K562 (cell line): ENCODE measurements around the gene INMT. TPM values are rescaled to one million over a fixed set of nuclear protein-coding genes. Genes with fewer than 3 reads are reported as not detected.

Experiments
- ARID1B ChIP-seq: fragments of 450-650 bp; IDR thresholded peaks from 2 replicates; pipeline ENCODE4 v1.6.1; 2016; ENCODE audit warnings: antibody characterized with exemption, mild to moderate bottlenecking, inconsistent platforms
- ARID3B ChIP-seq: fragments of 250-450 bp; sonication (Bioruptor Pico); IDR thresholded peaks from 2 replicates; pipeline ENCODE4 v1.4.0; 2020; ENCODE audit warnings: borderline replicate concordance
- BRF2 ChIP-seq: IDR thresholded peaks from 3 replicates; pipeline ENCODE4 v1.6.1; 2011; ENCODE audit warnings: borderline replicate concordance, mild to moderate bottlenecking; ENCODE audit not compliant: insufficient read length, insufficient read depth
- E2F1 ChIP-seq: sonication (generic); formaldehyde crosslinking; IDR thresholded peaks from 2 replicates; pipeline ENCODE4 v1.8.1; 2023; ENCODE audit warnings: mild to moderate bottlenecking, missing genetic modification reagents, moderate library complexity
- HDGF ChIP-seq: fragments of 450-650 bp; IDR thresholded peaks from 2 replicates; pipeline ENCODE4 v1.6.1; 2016
- MAZ ChIP-seq, 2 experiments: fragments of 450-650 bp in 1 of 2; sonication (generic) in 1 of 2; formaldehyde crosslinking; IDR thresholded peaks in 1 of 2; conservative IDR thresholded peaks in 1 of 2; 2 replicates each; pipeline versions ENCODE4 v1.4.0 to v1.5.0; 2020; ENCODE audit warnings: mild to moderate bottlenecking in 1 of 2, missing genetic modification reagents in 1 of 2
- MBD1 ChIP-seq: fragments of 250-450 bp; sonication (Bioruptor Pico); IDR thresholded peaks from 2 replicates; pipeline ENCODE4 v1.8.0; 2022; ENCODE audit warnings: inconsistent platforms
- RCOR1 ChIP-seq, 2 experiments: IDR thresholded peaks; 2 replicates each; pipeline ENCODE4 v1.6.1; 2012; ENCODE audit warnings: low read depth in 2 of 2, low read length in 2 of 2, borderline replicate concordance in 1 of 2, improper control_type of control experiment in 1 of 2
- RFX1 ChIP-seq: fragments of 450-650 bp; IDR thresholded peaks from 2 replicates; pipeline ENCODE4 v1.6.1; 2016; ENCODE audit warnings: mild to moderate bottlenecking, moderate library complexity
- ZEB2 ChIP-seq: fragments of 450-650 bp; IDR thresholded peaks from 2 replicates; pipeline ENCODE4 v1.6.1; 2016
- ZNF639 ChIP-seq, 2 experiments: fragments of 200-800 bp in 1 of 2; sonication (Bioruptor generic) in 1 of 2; sonication (generic) in 1 of 2; formaldehyde crosslinking in 1 of 2; IDR thresholded peaks in 1 of 2; conservative IDR thresholded peaks in 1 of 2; 2 replicates each; pipeline versions ENCODE4 v1.5.0 to v1.6.1; 2016 to 2020; ENCODE audit warnings: missing compliant biosample characterization in 1 of 2, missing genetic modification characterization in 1 of 2, missing genetic modification reagents in 1 of 2
- ZNF696 ChIP-seq: fragments of 250-450 bp; sonication (Bioruptor Pico); conservative IDR thresholded peaks from 2 replicates; pipeline ENCODE4 v1.4.0; 2020; ENCODE audit warnings: mild to moderate bottlenecking, moderate library complexity
- ZNF717 ChIP-seq: fragments of 250-450 bp; sonication (Bioruptor Pico); IDR thresholded peaks from 2 replicates; pipeline ENCODE4 v1.5.0; 2021
- ZNF830 ChIP-seq: fragments of 250-450 bp; sonication (Bioruptor Pico); IDR thresholded peaks from 2 replicates; pipeline ENCODE4 v1.5.0; 2021; ENCODE audit warnings: mild to moderate bottlenecking
- polyA plus RNA-seq, 8 experiments: library from polyadenylated mRNA; depleted of rRNA in 4 of 8; stranded (reverse) in 5 of 8; unstranded in 3 of 8; fragments of >200 nt; fragmentation: Nextera tagmentation in 2 of 8; fragmentation: Illumina TruSeq in 1 of 8; extraction: Ambion mirVana in 2 of 8; extraction: Trizol in 1 of 8; gene quantifications; 2 replicates each; pipeline versions ENCODE4 v1.2.1 to v1.2.3, GENCODE V29; 2011 to 2014; ENCODE audit warnings: inconsistent platforms in 1 of 8, missing spikeins in 1 of 8
- total RNA-seq, 7 experiments: library from RNA; depleted of rRNA in 6 of 7; stranded (reverse); fragments of >200 nt in 6 of 7; fragmentation: Illumina TruSeq in 2 of 7; extraction: Trizol in 2 of 7; gene quantifications; 2 replicates each; pipeline versions ENCODE4 v1.2.1 to v1.2.3, GENCODE V29; 2011 to 2021; ENCODE audit warnings: low replicate concordance in 1 of 7

The INMT gene
- total and polyA plus RNA-seq, 9 of the 15 experiments (the other 6 are each of a cell fraction or from before 2014, with no cell fraction given): 0.04 to 0.27 TPM; not detected in 7

GRCh38 chr7:30743371-30744074 lies 8.4 kb upstream of the INMT start (continued):
- TF ChIP-seq ZNF717 (CRISPR knock-in tag) (no peak), ZNF696 (CRISPR knock-in tag) (no peak), E2F1 (CRISPR knock-in tag) (no peak), MAZ (CRISPR knock-in tag; conservative IDR thresholded peaks at IDR 0.05 in 1 of 2, IDR thresholded peaks at IDR 0.05 in 1 of 2) (peak in 1 of 2 experiments; percentile 58; a peak in 2 of 4 replicates), HDGF (no peak), RFX1 (no peak), ZNF639 (CRISPR knock-in tag; conservative IDR thresholded peaks at IDR 0.05 in 1 of 2, IDR thresholded peaks at IDR 0.05 in 1 of 2) (no peak), MBD1 (CRISPR knock-in tag) (no peak), ARID1B (no peak; the same call in 1 of the 2 replicates), ZEB2 (no peak), ZNF830 (CRISPR knock-in tag) (no peak), RCOR1 (IDR thresholded peaks at IDR 0.05; ENCODE audit: borderline replicate concordance in 1 of 2, low read depth in 2 of 2, low read length in 2 of 2) (peak in 1 of 2 experiments; percentile 54; a peak in 1 of 4 replicates), ARID3B (CRISPR knock-in tag) (no peak), BRF2 (no peak)
